Measurements from ENCODE around the gene DET1. TPM values are rescaled to one million over a fixed set of nuclear protein-coding genes. Genes with fewer than 3 reads are reported as not detected.

The DET1 gene
- total and polyA plus RNA-seq, 2 of the 13 experiments (the other 11 are each of a cell fraction or from before 2014, with no cell fraction given): 2.2 to 4.2 TPM

- Histone ChIP-seq H3K4me2 (ENCODE audit: low read depth, low read length) (no peak overlapping the region), H3K4me3 (replicated peaks in 1 of 3; ENCODE audit: insufficient read depth in 1 of 3, low read depth in 2 of 3, low read length in 3 of 3) (no peak overlapping the region), H3K27ac (ENCODE audit: extremely low read length, insufficient read depth, low read length) (no peak overlapping the region), H2AFZ (ENCODE audit: low read length) (no peak overlapping the region), H3K36me3 (replicated peaks in 1 of 2; ENCODE audit: control insufficient read depth in 1 of 2, insufficient read depth in 2 of 2, low read length in 2 of 2) (no peaks in the 10 kb centered on the region; a peak in 1 of 5 replicates), H3K9ac (ENCODE audit: insufficient read depth, low read depth, low read length) (no peak overlapping the region), H3K79me2 (ENCODE audit: insufficient read depth, low read length) (no peaks in the 10 kb centered on the region), H4K20me1 (ENCODE audit: insufficient read depth, low read length) (no peaks in the 10 kb centered on the region), H3K27me3 (ENCODE audit: control insufficient read depth in 1 of 2, insufficient read depth in 2 of 2, low read length in 2 of 2) (no peaks in the 10 kb centered on the region), H3K4me1 (ENCODE audit: insufficient read depth, low read length) (no peaks in the 10 kb centered on the region), H3K9me3 (ENCODE audit: low read length) (no peaks in the 10 kb centered on the region)
- intact Hi-C loops (cut with micrococcal nuclease; ENCODE audit: unreplicated experiment): no loop called here
- in situ Hi-C loops (cut with HindIII; ENCODE audit: extremely low pct_ligation_motif_present, low pct_unique_long_range_greater_than_20kb): no loop called here
- FAIRE-seq (no peak), ATAC-seq (no peak), DNase-seq (ENCODE audit: low spot score) (no peak)
- BruUV-seq (replicated peaks): no TSS peak
- ChIA-PET CTCF (ENCODE audit: low intra/inter-chr PET ratio, low total read pairs) (no interaction called here), POLR2A (no interaction called here)
- TF ChIP-seq TEAD3 (CRISPR knock-in tag; optimal IDR thresholded peaks at IDR 0.05; ENCODE audit: borderline replicate concordance) (no peak), SATB2 (CRISPR knock-in tag; IDR thresholded peaks at IDR 0.05) (no peak), CC2D1A (CRISPR knock-in tag; IDR thresholded peaks at IDR 0.05) (no peak), MED13 (CRISPR knock-in tag; IDR thresholded peaks at IDR 0.05) (no peak), POGK (CRISPR knock-in tag; conservative IDR thresholded peaks at IDR 0.05) (no peak), ZNF263 (CRISPR knock-in tag; IDR thresholded peaks at IDR 0.05) (no peak), HCFC1 (IDR thresholded peaks at IDR 0.05; ENCODE audit: low read depth, low read length) (no peak), ZBTB21 (CRISPR knock-in tag; IDR thresholded peaks at IDR 0.05) (no peak), PITX1 (CRISPR knock-in tag; IDR thresholded peaks at IDR 0.05) (no peak), POLR2A (IDR thresholded peaks at IDR 0.05; ENCODE audit: insufficient read depth in 1 of 2, low read depth in 2 of 2, low read length in 2 of 2) (no peak), MBD4 (IDR thresholded peaks at IDR 0.05; ENCODE audit: borderline replicate concordance, low read length) (no peak), MAFF (IDR thresholded peaks at IDR 0.05; ENCODE audit: low read depth, low read length) (no peak), ZNF552 (CRISPR knock-in tag; IDR thresholded peaks at IDR 0.05; ENCODE audit: borderline replicate concordance) (no peak), WIZ (CRISPR knock-in tag; IDR thresholded peaks at IDR 0.05) (no peak), ZNF670 (CRISPR knock-in tag; IDR thresholded peaks at IDR 0.05; ENCODE audit: borderline replicate concordance) (no peak)
- TF ChIP-seq, protein P1, sequence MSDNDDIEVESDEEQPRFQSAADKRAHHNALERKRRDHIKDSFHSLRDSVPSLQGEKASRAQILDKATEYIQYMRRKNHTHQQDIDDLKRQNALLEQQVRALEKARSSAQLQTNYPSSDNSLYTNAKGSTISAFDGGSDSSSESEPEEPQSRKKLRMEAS (IDR thresholded peaks at IDR 0.05): no peak
Measured at GRCh38 chr15:88506628-88507027, 39.9 kb downstream of the DET1 start.
